NCI-H2171 (cell line): ENCODE measurements around the gene MLH1.

Experiments
- DNase-seq: peaks from one replicate; lab custom pipeline; 2025; lab: John Stamatoyannopoulos, UW

The MLH1 gene

DNA sequence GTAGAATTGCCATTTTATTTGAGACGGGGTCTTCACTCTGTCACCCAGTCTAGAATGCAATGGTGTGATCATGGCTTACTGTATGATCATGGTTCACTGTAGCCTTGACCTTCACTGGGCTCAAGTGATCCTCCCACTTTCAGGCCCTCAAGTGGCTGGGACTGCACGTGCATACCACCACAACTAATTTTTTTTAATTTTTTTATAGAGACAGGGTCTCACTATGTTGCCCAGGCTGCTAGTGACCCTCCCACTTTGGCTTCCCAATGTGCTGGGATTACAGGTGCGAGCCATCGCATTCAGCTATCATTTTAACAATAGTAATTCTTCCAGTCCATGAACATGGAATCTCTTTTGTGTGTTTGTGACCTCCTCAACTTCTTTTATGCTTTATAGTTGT lies 12.3 kb upstream of the MLH1 start:
- no peak for DNase-seq

- no peak for DNase-seq
These were observed 5.0 kb upstream of the MLH1 start for GRCh38 chr3:36988356-36988755.

DNA sequence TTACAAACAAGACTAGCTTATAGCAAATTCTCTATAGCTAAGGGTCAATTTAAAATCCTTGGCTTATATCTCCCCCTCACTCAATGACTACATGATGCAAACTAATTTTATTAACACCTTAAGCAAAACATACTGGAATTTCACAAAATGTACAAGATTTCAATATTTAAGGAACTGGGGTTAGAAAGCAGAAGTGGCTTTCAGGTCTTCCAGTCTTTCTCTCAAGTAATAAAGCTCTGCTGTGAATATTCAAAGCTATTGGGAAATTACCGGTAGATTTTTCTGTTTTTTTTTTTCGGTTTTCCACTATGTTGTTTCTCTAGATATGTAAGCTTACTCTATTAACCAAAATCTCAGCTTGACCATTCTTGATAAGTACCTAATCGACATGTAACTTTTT lies 4.3 kb upstream of the MLH1 start:
- no peak for DNase-seq

DNA sequence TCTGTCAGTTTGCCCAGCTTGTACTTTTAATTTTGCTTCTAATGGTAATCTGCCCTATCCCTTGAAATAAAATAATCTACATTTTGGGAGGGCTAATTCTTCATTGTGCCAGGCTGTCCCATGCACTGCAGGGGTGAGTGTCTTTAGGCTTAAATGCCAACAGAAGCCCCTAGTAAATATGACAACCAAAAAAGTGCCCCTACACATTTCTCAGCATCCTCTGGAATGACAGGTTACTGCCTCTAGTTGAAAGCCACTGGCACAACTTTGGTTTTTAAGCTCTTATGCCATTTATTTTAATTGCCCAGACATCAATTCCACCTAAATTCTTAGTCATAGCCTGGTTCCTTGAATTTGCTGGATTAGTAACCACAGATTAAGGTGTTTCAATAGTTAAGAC lies 3.8 kb upstream of the MLH1 start:
- DNase-seq: no peak

GRCh38 chr3:36991147-36991546 lies 2.2 kb upstream of the MLH1 start:
- DNase-seq: no peak

DNA sequence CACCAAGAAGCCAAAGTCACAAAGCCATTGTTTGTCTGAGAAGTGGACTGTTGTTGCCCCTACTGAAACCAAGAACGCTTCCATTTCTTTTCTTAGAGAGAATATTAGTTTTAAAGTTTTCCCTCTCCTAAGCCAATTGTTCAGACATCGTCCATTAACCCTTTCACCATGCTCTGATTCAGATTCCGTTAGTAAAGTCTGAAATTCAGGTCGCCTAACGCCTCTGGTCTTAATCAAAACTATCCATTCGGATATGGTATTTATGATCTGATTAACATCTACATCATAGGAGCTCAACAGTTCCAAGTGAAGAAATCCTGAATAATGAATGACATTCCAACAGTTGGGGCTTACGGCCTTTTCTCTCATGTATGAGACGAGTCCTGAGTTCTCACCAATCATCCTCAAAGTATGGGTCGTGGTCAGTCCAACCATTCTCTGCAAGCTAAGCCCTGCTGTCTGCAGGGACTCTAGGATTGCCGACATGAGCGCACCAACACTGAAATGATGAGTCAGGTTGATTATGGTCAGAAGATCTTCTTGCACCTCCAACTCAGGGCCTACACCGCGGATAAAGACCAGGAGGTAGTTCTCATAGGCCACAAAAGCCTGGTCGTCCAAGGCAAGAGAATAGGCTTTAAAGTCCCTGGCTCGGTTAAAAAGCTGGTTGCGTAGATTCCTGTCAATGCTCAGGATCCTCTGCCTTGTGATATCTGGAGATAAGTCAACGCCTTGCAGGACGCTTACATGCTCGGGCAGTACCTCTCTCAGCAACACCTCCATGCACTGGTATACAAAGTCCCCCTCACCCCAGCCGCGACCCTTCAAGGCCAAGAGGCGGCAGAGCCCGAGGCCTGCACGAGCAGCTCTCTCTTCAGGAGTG lies 1.2 kb upstream of the MLH1 start:
- no peak for DNase-seq

DNA sequence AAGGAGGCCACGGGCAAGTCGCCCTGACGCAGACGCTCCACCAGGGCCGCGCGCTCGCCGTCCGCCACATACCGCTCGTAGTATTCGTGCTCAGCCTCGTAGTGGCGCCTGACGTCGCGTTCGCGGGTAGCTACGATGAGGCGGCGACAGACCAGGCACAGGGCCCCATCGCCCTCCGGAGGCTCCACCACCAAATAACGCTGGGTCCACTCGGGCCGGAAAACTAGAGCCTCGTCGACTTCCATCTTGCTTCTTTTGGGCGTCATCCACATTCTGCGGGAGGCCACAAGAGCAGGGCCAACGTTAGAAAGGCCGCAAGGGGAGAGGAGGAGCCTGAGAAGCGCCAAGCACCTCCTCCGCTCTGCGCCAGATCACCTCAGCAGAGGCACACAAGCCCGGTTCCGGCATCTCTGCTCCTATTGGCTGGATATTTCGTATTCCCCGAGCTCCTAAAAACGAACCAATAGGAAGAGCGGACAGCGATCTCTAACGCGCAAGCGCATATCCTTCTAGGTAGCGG lies 452 bp upstream of the MLH1 start, which contains the start of gene EPM2AIP1:
EPM2AIP1 (minus strand) TSS at position 326 of the 520 bp plus-strand sequence; CDS start at position 272, 54 bp downstream.
- DNase-seq: no peak

DNA sequence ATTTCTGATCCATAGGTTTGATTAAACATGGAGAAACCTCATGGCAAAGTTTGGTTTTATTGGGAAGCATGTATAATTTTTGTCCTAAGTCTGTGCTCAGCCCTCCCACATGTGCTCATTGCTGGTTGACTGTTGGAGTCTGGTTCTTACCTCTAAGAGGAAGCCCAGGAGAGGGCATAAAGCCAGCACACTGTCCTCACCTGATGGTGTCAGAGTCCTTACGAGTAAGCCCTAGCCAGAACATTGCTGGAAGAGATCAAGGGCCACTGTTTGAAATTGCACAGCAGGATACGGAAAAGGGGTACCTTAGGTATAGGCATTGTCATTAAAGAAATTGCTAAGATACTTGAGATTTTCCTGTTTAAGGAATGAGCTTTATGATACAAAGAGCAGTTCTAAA lies 21.3 kb downstream of the MLH1 start:
- DNase-seq: no peak

GRCh38 chr3:37015642-37016041 lies 22.3 kb downstream of the MLH1 start:
- DNase-seq: no peak

- DNase-seq: no peak
These were observed 23.6 kb downstream of the MLH1 start for GRCh38 chr3:37016903-37017302.

GRCh38 chr3:37017683-37018082 lies 24.4 kb downstream of the MLH1 start:
- DNase-seq: no peak

DNA sequence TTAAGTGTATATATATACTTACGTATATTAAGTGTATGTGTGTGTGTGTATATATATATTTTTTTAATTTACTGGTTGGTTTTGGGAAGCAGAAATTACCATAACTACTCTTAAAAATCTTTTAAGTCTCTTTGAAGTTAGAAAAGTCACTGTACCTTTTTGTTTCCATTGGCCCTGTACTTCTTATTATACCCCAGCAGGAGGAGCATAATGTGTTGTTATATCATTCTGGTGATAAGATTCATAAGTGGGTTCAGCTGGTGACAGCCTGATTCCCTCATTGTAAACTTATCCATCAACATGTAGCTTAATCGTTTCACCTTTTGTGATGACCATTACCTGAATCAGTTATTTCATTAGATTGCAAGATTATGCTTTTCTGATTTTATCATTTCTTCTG lies 30.8 kb downstream of the MLH1 start:
- no peak for DNase-seq

DNA sequence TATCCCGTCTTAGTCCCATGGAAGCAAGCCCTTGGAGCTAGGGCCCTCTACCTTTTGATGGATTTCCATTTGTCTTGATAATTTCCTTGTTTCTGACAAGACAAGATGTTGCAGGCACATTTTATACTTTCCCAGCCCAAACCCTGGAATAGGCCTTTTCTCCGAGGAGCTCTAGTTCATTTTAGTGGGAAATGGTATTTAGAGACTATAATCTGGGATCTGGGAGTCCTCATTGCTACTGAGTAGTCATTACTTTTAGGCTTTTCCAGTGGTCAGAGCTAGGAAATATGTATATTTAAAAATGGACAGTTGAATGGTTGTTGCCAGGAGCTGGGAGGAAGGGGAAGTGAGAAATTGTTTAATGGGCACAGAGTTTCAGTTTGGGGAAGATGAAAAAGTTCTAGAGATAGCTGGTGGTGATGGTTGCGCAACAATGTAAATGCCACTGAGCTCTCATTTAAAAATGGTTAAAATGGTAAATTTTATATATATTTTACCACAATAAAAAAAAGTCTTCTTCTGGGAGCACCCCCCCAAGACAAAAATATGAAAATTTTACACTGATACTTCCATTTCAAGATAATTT lies 31.6 kb downstream of the MLH1 start:
- no peak for DNase-seq

GRCh38 chr3:37025561-37026335 lies 32.4 kb downstream of the MLH1 start:
- DNase-seq: no peak

GRCh38 chr3:37026851-37027250 lies 33.5 kb downstream of the MLH1 start:
- DNase-seq: no peak

- DNase-seq: no peak
These were observed 35.0 kb downstream of the MLH1 start for GRCh38 chr3:37028329-37028728.

DNA sequence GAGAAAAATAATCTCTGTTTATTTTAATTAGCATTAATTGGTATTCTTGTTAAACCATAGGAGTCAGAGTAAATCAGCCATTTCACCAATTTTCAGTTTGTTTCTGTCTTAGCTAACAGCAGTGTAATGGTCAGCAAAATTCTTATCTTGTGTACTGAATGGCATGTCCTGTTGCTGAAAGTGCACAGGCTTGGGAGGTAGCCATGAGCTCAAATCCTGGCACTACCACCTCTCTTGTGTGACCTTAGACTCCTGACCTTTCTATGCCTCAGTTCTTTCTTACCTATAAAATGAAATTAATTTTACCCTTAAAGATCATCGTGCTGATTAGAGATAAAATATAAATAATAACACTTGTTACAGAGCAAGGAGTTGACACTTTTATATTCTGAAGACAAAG lies 35.8 kb downstream of the MLH1 start:
- no peak for DNase-seq

GRCh38 chr3:37029516-37030163 lies 36.3 kb downstream of the MLH1 start:
- no peak for DNase-seq

DNA sequence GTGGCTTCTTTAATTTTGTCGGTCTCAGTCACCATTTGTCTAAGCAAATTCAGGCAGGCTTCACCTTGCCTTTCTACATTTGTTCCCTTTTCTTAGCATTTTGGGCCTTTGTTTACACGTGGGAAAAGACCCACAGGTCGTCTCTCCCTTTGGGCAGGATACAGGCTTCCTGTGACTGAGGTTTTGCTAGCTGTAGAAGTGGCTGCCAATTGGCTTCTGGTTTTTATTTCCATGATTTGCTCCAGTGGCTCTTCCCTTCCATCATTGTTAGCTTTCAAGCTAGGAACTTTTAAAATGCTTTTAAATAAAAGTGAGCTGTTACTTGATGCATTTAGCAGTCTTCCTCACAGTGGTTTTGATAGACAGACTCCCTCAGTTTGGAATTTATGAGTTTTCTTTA lies 37.3 kb downstream of the MLH1 start:
- DNase-seq: no peak

GRCh38 chr3:37031096-37031682 lies 37.9 kb downstream of the MLH1 start:
- no peak for DNase-seq

DNA sequence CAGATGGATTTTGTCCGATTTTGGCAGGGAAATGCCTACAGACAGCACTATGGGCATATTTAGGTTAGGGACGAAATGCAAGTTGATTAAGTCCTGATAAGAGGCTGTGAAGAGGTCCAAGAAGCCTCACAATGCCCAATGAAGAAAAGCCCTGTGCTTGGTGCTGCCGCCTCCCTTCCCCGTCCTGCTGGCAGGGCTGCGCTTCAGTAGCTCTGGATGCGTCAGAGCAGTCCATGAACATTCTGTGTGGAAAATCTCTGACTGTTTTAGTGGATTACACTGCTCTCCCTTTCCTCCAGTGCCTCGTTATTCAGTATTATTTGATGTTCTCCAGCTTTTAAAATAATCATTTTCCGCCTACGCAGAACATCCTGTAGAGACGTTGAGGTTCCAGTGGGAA lies 39.6 kb downstream of the MLH1 start:
- no peak for DNase-seq

DNA sequence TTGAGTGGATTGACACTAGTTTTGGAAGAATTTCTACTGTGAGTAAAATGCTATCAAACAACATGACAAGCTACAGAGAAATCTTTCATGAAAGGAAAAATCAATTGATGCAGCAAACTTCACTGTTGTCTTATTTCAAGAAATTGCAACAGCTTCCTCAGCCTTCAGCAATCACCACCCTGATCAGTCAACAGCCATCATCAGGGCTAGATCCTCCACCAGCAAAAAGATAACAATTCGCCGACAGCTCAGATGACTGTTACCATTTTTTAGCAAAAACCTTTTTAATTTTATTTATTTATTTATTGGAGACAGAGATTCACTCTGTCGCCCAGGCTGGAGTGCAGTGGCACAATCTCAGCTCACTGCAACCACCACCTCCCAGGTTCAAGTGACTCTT lies 44.0 kb downstream of the MLH1 start:
- no peak for DNase-seq
